ENCODE measurements around the gene TRPM3.

The TRPM3 gene

GRCh38 chr9:70579686-70580085, 541.7 kb downstream of the TRPM3 start:
- DNase-seq (ENCODE audit: low spot score): no peak

DNA sequence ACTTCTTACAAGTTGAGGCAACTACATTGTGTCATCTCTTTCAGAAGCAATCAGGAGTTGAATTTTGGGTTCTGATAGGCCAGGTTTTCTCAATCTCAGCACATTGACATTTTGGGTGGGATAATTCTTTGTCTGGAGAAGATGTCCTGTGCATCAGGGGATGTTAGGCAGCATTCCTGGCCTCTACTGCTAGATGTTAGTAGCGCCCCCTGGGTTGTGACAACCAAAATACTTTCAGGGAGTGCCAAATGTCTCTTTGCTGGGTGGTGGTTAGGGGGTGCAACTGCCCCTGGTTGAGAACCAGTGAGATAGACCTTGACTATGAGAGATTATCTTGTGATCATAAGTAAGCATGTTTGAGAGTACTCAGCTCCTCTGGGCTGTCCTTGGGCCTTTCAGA, 542.7 kb downstream of the TRPM3 start:
- DNase-seq (ENCODE audit: low spot score): no peak

DNA sequence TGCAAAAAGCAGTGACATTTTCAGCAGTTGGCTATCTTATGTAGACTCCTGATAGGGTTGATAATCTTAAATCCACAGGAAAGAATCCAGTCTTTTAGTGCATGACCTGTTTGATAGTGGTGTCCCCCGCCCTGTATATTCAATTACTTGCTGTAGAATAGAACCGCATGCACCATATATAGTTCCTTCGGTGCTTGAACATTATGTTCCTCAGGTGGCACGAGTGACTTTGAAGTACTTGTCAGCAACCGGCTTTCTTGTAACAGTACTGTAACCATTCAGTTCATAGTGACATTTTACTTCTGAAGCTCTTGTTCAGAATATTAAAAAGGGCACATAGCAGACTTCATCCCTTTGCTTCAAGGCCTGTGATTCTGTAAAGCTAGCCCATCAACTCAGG, 543.8 kb downstream of the TRPM3 start:
- no peak for DNase-seq (ENCODE audit: low spot score)

DNA sequence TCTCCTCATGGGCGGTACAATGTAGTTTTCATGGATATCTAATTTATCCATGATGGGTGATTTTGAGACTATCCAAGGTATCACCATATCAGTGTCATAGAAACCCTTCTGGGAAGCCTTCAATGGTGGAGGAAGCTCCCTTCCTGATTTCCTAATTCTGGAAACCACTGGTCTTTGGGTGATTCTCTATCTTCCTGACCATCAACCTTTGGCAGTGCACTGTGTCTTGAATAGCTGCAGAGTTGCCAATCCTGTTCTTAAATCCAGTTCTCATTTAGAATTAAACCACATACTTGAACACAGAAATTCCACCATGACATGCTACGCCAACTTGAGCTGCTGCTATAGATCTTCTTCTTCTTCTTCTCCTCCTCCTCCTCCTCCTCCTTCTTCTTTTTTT, 545.3 kb downstream of the TRPM3 start:
- no peak for DNase-seq (ENCODE audit: low spot score)

DNA sequence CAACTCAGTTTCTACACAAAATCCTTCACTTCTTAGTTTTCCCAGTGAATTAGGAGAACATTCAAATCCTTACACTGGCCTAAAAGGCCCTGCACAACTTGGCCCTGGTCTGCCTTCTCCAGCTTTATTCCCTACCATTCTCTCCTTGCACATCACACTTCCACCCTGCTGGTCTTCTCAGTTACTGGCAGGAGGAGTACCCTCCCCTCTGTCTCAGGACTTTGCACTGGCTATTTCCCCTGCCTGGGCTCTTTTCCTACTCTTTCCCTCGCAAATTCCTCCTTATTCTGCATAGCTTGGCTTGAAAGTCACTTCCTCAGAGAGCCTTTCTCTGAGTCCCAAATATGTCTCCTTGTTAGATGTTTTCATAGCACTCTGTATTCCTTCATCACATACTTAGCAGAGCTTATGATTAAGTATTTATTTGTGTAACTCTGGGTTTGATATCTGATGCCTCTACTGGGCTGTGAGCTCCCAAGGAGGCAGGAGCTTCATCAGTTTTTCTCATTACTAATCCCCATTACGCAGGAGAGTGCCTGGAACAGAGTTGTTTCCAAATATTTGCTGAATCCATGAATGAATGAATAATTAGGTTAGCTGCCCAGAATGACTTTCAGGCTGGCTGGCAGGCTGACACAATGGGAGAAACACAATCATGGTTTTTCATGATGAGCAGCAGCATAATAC, 547.1 kb downstream of the TRPM3 start:
- no peak for DNase-seq (ENCODE audit: low spot score)

- DNase-seq (ENCODE audit: low spot score): no peak
These were observed 548.1 kb downstream of the TRPM3 start for GRCh38 chr9:70573308-70573707.

GRCh38 chr9:70571258-70571657, 550.2 kb downstream of the TRPM3 start:
- no peak for DNase-seq (ENCODE audit: low spot score)

GRCh38 chr9:70569791-70570190, 551.6 kb downstream of the TRPM3 start:
- no peak for DNase-seq (ENCODE audit: low spot score)

GRCh38 chr9:70569070-70569772, 552.2 kb downstream of the TRPM3 start:
- DNase-seq (ENCODE audit: low spot score): no peak

- no peak for DNase-seq (ENCODE audit: low spot score)
These were observed 553.9 kb downstream of the TRPM3 start for GRCh38 chr9:70567511-70567910.

GRCh38 chr9:70566751-70567150, 554.7 kb downstream of the TRPM3 start:
- no peak for DNase-seq (ENCODE audit: low spot score)

- no peak for DNase-seq (ENCODE audit: low spot score)
These were observed 555.4 kb downstream of the TRPM3 start for GRCh38 chr9:70566066-70566465.

DNA sequence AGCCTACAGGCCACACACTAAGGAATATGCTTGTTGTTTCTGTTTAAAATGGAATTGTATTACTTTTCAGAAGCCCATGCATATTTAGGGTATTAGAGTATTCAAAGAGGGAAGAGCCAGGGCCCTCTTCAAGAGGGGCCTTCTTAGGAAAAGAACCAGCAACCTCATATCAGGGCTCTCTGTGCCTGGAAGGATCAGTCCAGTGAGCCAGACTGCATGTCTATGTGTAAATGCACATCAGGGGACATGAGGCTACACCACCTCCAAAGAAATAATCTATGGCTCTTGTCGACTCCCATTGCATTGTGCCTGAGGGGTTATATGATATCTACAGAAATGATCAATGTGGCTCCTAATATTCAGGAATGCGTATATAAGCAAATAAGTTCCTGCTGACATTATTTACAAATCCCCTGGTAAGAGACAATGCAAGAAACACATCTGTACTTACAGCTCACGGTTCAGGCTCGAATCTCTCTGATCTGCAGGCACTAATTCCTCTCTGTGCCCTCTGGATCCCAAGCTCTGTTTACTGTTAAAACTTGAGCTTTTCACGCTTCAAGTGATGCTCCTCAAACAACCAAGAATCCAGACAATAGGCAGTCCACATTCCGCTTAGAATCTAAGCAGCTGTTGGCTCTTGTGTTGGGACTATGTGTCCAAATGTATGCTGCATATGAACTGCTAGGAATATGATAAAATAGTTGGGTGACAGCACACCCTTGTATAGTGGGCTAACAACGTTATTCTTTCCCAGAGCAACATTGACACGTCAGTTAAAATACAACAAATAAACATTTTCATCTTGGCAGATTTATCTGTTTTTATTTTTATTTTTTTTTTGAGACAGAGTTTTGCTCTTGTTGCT, 556.7 kb downstream of the TRPM3 start:
- no peak for DNase-seq (ENCODE audit: low spot score)

- no peak for DNase-seq (ENCODE audit: low spot score)
These were observed 557.8 kb downstream of the TRPM3 start for GRCh38 chr9:70563431-70564204.

DNA sequence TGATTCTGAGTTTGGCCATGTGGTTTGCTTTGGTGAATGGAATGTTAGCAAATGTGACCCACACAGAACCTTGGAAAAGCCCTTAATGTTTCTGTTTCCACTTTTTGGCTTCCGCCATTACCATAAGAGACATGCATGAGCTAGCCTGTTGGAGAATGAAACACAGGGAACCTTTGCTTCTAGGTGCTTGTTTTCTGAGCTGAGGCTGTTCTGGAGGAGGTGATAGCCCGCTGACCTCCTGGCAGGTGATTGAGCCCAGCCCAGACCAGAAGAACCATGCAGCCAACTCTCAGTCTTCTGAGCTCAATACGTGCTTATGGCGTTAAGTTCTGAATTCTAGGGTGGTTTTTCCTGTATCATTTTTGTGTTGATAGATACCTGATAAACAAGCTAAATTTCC, 558.4 kb downstream of the TRPM3 start:
- DNase-seq (ENCODE audit: low spot score): no peak

GRCh38 chr9:70561786-70562395, 559.5 kb downstream of the TRPM3 start:
- DNase-seq (ENCODE audit: low spot score): no peak

- no peak for DNase-seq (ENCODE audit: low spot score)
These were observed 560.3 kb downstream of the TRPM3 start for GRCh38 chr9:70561111-70561510.

- no peak for DNase-seq (ENCODE audit: low spot score)
These were observed 562.3 kb downstream of the TRPM3 start for GRCh38 chr9:70559102-70559501.

GRCh38 chr9:70557661-70558369, 563.6 kb downstream of the TRPM3 start:
- no peak for DNase-seq (ENCODE audit: low spot score)

DNA sequence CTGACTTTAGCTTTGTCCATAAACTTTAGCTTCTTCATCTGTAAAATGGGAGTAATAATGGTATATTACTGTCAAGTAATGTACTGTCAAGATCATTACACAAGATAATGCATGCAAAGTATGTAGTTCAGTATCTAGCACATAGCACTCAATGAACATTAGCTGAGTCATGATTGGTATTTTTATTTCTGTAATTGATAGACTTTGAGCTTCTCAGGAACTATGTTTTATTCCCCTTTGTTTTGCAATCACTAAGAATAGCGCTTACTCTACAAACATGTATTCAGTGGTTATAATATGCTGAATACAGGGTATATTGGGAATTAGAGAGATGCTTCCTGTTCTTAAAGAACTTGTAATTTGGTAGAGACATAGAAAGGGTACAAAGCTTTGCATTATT, 564.6 kb downstream of the TRPM3 start:
- no peak for DNase-seq (ENCODE audit: low spot score)

GRCh38 chr9:70554881-70555280, 566.5 kb downstream of the TRPM3 start:
- DNase-seq (ENCODE audit: low spot score): no peak
